Endodermal cell (in vitro differentiated cells): ENCODE data around the gene NCAPG2. TPM values are rescaled to one million over a fixed set of nuclear protein-coding genes. Genes with fewer than 3 reads are reported as not detected.

Experiments used
- DNase-seq: peaks from one replicate; pipeline ENCODE4 v3.0.0-alpha.2; 2017
- H3K27ac ChIP-seq: 2 replicates; pipeline ENCODE4 v1.5.1; 2013; ENCODE audit warnings: mild to moderate bottlenecking, low read depth, low read length, moderate library complexity
- H3K27me3 ChIP-seq: 2 replicates; pipeline ENCODE4 v1.6.1; 2013; ENCODE audit warnings: mild to moderate bottlenecking, low read length, moderate library complexity; ENCODE audit not compliant: insufficient read depth, control insufficient read depth, poor library complexity, severe bottlenecking
- H3K36me3 ChIP-seq: 2 replicates; pipeline ENCODE4 v1.7.0; 2013; ENCODE audit warnings: mild to moderate bottlenecking, low read length, moderate library complexity; ENCODE audit not compliant: control insufficient read depth, insufficient read depth
- H3K4me1 ChIP-seq: one replicate; pipeline ENCODE4 v1.7.0; 2013; ENCODE audit warnings: low read length; ENCODE audit not compliant: control insufficient read depth, insufficient read depth
- H3K4me3 ChIP-seq: 2 replicates; pipeline ENCODE4 v1.5.1; 2013; ENCODE audit warnings: mild to moderate bottlenecking, low read length, moderate library complexity
- H3K9ac ChIP-seq: 2 replicates; pipeline ENCODE4 v1.6.1; 2013; ENCODE audit warnings: mild to moderate bottlenecking, low read length, moderate library complexity; ENCODE audit not compliant: poor library complexity, severe bottlenecking; ENCODE audit errors: extremely low read depth
- H3K9me3 ChIP-seq: 2 replicates; pipeline ENCODE4 v1.6.1; 2013; ENCODE audit warnings: mild to moderate bottlenecking, low read length, moderate library complexity; ENCODE audit not compliant: control insufficient read depth
- H3K27ac Mint-ChIP-seq: 2 replicates; pipeline ENCODE4 v1.8.0; 2020; ENCODE audit warnings: mixed read lengths
- H3K27me3 Mint-ChIP-seq: 2 replicates; pipeline ENCODE4 v1.8.0; 2021; ENCODE audit warnings: mild to moderate bottlenecking, mixed read lengths; ENCODE audit not compliant: insufficient read depth
- H3K36me3 Mint-ChIP-seq: 2 replicates; pipeline ENCODE4 v1.8.0; 2020; ENCODE audit warnings: low read depth, mixed read lengths
- H3K4me1 Mint-ChIP-seq: 2 replicates; pipeline ENCODE4 v1.8.0; 2020; ENCODE audit warnings: mixed read lengths
- H3K4me3 Mint-ChIP-seq: 2 replicates; pipeline ENCODE4 v1.8.0; 2020; ENCODE audit warnings: mild to moderate bottlenecking, moderate library complexity, mixed read lengths
- H3K9me3 Mint-ChIP-seq: 2 replicates; pipeline ENCODE4 v1.8.0; 2020; ENCODE audit warnings: mild to moderate bottlenecking, mixed read lengths
- CTCF ChIP-seq: fragments of 200-600 bp; sonication (generic); conservative IDR thresholded peaks from 2 replicates; pipeline ENCODE4 v1.5.0; 2021; ENCODE audit warnings: antibody characterized with exemption, mild to moderate bottlenecking
- WGBS, 2 experiments: methylation state at CpG; one replicate each; pipeline versions ENCODE4 v1.1.5 to v1.1.7; 2013; ENCODE audit warnings: missing lambda C conversion rate in 2 of 2, mixed read lengths in 1 of 2; ENCODE audit not compliant: insufficient coverage in 1 of 2, insufficient read length in 1 of 2; 5-methylcytosine and 5-hydroxymethylcytosine counted together
- total RNA-seq, 2 donors: library from RNA; stranded (reverse); fragmentation: NEBNext Ultra II Directional in 1 of 2; extraction: Animal tissue kit (Norgen Biotek cat#: 25700) in 1 of 2; gene quantifications; 2 replicates in 1 of 2; 3 replicates in 1 of 2; pipeline ENCODE4 v1.2.1, GENCODE V29; 2021

NCAPG2 gene
- total RNA-seq, 2 donors from 2014 or later, result 58.7 to 77.1 TPM

GRCh38 chr7:158740657-158741293, 36.2 kb upstream of the NCAPG2 start:
- H3K4me3 Mint-ChIP-seq, result no peak overlapping the region
- H3K36me3 Mint-ChIP-seq, result peaks cover 70% of the 10 kb centered on the region

GRCh38 chr7:158740013-158740656, 35.5 kb upstream of the NCAPG2 start:
- Histone ChIP-seq H3K4me3 (no peak overlapping the region), H3K27me3 (no peaks in the 10 kb centered on the region), H3K4me1 (no peaks in the 10 kb centered on the region), H3K9ac (no peak overlapping the region), H3K36me3 (peaks cover 76% of the 10 kb centered on the region), H3K9me3 (no peaks in the 10 kb centered on the region), H3K27ac (no peak overlapping the region)
- Mint-ChIP-seq H3K36me3 (peaks cover 70% of the 10 kb centered on the region), H3K4me1 (no peaks in the 10 kb centered on the region), H3K4me3 (no peak overlapping the region), H3K27me3 (no peaks in the 10 kb centered on the region), H3K27ac (no peak overlapping the region), H3K9me3 (no peaks in the 10 kb centered on the region)
- 85 to 86% methylated on average over 14 to 15 of the region's 15 CpGs for whole genome bisulfite sequencing, 2 experiments
- no peak for TF ChIP-seq CTCF
- DNase-seq, result no peak

More at GRCh38 chr7:158740657-158741293, 36.2 kb upstream of the NCAPG2 start:
- Histone ChIP-seq H3K27me3 (no peaks in the 10 kb centered on the region), H3K27ac (no peak overlapping the region), H3K4me1 (no peaks in the 10 kb centered on the region), H3K4me3 (no peak overlapping the region), H3K9me3 (no peaks in the 10 kb centered on the region), H3K9ac (no peak overlapping the region), H3K36me3 (peaks cover 76% of the 10 kb centered on the region)
- TF ChIP-seq CTCF, result no peak
- Mint-ChIP-seq H3K4me1 (no peaks in the 10 kb centered on the region), H3K27me3 (no peaks in the 10 kb centered on the region), H3K9me3 (no peaks in the 10 kb centered on the region), H3K27ac (peak overlapping the region; percentile 35)
- 85 to 92% methylated on average over 10 to 16 of the region's 16 CpGs for WGBS, 2 experiments
- DNase-seq, result no peak

GRCh38 chr7:158738841-158739240, 34.2 kb upstream of the NCAPG2 start:
- H3K9ac ChIP-seq, result no peak overlapping the region
- no peak for DNase-seq
- Mint-ChIP-seq H3K9me3 (no peaks in the 10 kb centered on the region), H3K4me1 (no peaks in the 10 kb centered on the region), H3K36me3 (peaks cover 72% of the 10 kb centered on the region), H3K27ac (no peak overlapping the region), H3K4me3 (no peak overlapping the region), H3K27me3 (no peaks in the 10 kb centered on the region)
- TF ChIP-seq CTCF, result no peak
- peaks cover 80% of the 10 kb centered on the region for H3K36me3 ChIP-seq
- no peaks in the 10 kb centered on the region for H3K9me3 ChIP-seq
- H3K4me1 ChIP-seq, result no peaks in the 10 kb centered on the region
- H3K27me3 ChIP-seq, result no peaks in the 10 kb centered on the region
- 95 to 97% methylated on average over 7 to 15 of the region's 15 CpGs for WGBS, 2 experiments
- no peak overlapping the region for H3K27ac ChIP-seq
- no peak overlapping the region for H3K4me3 ChIP-seq
